Stimulated activated CD8-positive, alpha-beta memory T cell treated with anti-CD3 and anti-CD28 coated beads, Interleukin-12 subunit alpha, Interleukin-12 subunit beta, amount 100 ng/mL, for 1 hour (primary cell): ENCODE data around the gene ADM5.

Experiments used
- DNase-seq: peaks from one replicate; pipeline ENCODE4 v3.0.0-alpha.2; 2020; ENCODE audit warnings: low read depth

Gene ADM5

DNA sequence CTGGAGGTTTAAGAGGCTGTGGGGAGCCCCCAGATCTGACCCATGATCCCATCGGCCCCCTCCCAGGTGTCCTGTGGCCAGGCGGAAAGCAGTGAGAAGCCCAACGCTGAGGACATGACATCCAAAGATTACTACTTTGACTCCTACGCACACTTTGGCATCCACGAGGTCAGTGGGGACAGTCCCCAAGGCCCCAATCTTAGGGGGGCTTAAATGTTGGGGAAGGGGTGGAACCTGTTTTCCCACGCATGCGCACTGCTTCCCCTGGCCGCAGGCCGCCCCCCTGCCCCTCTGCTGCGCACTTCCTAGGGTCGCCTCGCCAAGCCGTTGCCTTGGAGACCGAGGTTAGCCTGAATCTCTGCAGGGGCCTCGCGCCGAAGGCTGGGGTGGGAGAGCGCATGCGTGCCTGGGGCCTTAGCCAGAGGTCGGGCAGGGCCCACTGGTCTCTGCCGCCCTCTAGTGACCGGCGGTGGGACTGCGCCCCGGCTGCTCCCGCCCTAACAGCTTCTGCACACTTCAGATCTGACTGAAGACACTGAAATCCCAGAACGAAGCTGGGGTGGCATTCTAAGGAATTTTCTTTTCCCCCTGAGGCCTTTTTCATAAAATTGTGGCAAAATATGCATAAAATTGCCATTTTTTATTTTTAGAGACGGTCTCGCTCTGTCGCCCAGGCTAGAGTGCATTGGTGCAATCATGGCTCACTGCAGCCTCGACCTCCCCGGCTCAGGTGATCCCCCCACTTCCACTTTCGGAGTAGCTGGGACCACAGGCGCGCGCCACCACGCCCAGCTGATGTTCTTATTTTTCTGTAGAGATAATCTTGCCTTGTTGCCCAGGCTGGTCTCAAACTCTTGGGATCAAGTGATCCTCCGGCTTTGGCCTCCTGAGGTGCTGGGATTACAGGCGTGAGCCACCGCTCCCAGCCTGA lies 8.7 kb upstream of the ADM5 start:
- peak; percentile 88 for DNase-seq

GRCh38 chr19:49681830-49682229 lies 7.6 kb upstream of the ADM5 start:
- DNase-seq = no peak

GRCh38 chr19:49682274-49682673 lies 7.1 kb upstream of the ADM5 start:
- DNase-seq = no peak

DNA sequence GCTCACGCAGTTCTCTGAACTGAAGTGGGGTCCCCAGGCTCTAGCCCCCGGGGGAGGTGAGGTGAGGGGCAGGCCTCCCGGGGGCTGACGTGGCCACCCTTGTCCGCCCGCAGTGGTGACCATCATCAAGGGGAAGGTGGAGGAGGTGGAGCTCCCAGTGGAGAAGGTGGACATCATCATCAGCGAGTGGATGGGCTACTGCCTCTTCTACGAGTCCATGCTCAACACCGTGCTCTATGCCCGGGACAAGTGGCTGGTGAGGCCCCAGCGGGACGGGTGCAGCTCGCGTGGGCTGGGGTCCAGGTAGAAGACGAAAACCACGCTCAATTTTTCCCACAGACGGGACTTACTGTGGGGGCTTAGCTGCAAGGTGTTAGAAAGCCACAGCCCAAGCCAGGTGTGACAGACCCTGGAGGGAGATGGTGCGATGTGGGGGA lies 5.6 kb upstream of the ADM5 start:
- no peak for DNase-seq

GRCh38 chr19:49684251-49684982 lies 5.0 kb upstream of the ADM5 start:
- DNase-seq = no peak

GRCh38 chr19:49684983-49685553 lies 4.3 kb upstream of the ADM5 start:
- no peak for DNase-seq

- no peak for DNase-seq
Measured at GRCh38 chr19:49685845-49686332, 3.5 kb upstream of the ADM5 start.

- no peak for DNase-seq
Measured at GRCh38 chr19:49686503-49687088, 2.8 kb upstream of the ADM5 start.

DNA sequence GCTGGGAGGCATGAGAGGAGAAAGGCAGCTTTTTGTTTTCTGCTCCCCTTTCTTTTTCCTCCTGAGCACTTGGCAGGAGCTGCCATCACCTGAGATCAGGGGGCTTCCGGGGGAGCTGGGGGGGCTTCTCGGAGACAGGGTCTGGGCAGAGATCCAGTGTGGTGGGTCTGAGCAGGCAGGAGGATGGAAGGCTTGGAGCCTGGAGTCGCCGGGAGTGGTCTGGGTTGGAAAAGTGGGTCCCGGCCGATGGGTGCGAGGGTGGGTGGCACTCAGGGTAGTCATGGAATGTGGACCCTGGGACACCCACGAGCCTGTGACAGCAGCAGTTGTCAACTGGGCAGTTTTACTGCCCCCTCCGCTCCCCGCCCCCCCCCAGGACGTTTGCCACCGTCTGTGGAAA lies 2.2 kb upstream of the ADM5 start:
- DNase-seq = no peak

DNA sequence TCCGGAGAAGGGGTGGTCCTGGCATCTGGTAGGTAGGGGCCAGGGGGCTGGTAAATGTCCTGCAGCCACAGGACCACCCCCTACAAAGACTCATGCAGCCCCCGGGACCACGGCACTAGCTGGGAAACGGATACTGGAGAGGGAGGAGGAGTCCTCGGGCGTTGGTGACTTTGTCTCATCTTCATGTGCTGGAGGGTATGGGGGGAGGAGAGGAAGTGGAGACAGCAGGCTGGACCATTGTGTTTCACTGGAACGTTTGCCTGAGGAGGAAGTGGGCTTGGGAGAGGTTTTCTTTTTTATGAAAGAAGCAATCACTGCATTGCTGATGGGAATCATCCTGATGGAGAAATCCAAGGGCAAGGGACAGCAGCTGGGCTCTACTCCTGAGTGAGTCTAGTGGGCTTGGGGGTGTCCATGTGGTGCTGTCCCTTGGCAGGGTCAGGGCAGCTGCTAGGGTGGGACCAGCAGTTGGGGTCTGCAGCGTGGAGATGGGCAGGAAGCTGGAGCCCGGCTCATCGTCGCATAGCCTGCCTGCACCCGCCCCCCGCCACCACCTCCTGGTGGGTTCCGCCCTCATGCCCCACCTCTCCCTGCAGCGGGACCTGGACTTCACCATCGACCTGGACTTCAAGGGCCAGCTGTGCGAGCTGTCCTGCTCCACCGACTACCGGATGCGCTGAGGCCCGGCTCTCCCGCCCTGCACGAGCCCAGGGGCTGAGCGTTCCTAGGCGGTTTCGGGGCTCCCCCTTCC lies 1.7 kb upstream of the ADM5 start:
- DNase-seq = no peak

- DNase-seq = no peak
Measured at GRCh38 chr19:49688531-49689132, 762 bp upstream of the ADM5 start.

- no peak for DNase-seq
Measured at GRCh38 chr19:49690079-49690655, 773 bp downstream of the ADM5 start.

- peak; percentile 25 for DNase-seq
Measured at GRCh38 chr19:49690656-49691242, 1.4 kb downstream of the ADM5 start, which contains the start of gene CPT1C. Gene CPT1C (plus strand): TSS chr19:49691116. CDS start chr19:49692253, 1,137 bp downstream.

DNA sequence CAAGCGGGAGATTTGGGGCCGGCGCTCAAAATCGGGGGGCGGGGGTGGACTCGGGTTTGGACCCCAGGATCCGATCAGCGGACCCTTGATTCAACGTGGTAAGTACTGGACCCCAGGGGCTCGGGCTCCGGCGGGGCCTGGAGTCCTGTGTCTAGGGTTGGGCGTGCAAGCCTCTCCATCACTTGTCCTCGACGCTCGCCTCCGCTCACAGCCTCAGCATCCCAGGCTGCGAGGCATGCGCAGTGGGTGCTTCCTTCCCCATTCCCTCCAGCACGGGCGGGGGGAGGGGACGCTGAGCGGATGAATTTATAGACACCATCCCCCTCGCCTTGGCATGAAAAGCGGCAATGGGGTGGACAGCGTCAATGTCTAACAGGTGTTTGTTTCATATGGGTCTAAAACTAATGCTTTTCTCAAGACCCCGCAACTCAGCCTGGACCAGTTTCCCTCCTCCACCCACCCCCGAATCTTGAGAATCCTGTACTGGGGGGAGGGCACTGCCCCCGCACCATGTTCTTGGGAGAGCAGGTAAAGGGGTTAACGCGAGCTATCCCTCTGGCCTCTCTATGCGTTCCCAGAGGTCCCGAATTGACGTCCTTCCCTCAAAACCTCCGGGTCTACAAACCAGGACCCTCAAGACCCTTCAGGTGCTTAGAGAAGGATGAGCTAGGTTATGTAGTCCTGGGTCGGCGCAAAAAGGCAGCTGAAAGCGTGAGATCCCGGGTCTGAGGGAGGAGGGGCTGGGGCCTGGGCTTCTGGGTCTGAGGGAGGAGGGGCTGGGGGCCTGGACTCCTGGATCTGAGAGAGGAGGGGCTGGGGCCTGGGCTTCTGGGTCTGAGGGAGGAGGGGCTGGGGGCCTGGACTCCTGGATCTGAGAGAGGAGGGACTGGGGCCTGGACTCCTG lies 2.1 kb downstream of the ADM5 start:
- no peak for DNase-seq

- DNase-seq = no peak
Measured at GRCh38 chr19:49692147-49692506, 2.7 kb downstream of the ADM5 start.

DNA sequence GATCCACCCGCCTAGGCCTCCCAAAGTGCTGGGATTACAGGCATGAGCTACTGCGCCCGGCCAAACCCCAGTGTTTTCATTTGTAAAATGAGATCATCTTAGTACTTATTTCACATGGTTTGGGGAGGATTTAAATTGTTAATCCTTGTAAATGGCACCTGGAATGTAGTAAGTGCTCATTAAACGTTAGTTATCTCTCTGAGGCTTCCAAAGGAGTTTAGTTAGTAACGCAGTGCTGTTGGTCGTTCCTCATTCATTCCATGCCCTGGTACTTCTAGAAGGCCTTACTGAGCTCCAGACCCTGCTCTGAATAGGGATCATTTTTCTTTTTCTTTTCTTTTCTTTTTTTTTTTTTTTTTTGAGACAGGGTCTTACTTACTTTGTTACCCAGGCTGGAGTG lies 6.7 kb downstream of the ADM5 start:
- no peak for DNase-seq

GRCh38 chr19:49696865-49697264 lies 7.5 kb downstream of the ADM5 start:
- DNase-seq = no peak

GRCh38 chr19:49699364-49699763 lies 10.0 kb downstream of the ADM5 start:
- DNase-seq = no peak

DNA sequence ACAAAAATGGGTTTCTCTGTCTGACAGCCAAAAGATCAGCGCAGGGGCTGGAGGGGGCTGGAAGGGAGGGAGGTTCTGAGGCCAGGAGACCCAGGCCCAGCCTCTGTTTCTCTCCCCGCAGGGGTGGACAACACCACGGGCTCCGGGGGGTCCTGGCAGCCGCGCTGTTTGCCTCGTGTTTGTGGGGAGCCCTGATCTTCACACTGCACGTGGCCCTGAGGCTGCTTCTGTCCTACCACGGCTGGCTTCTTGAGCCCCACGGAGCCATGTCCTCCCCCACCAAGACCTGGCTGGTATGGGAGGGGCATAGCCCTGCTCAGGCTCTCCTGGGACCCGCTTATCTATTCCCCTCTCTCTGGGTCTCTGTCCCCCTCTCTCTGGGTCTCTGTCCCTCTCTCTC lies 11.2 kb downstream of the ADM5 start:
- DNase-seq = no peak
